K562 (cell line): Measurements from ENCODE around the gene OSBPL10. TPM values are rescaled to one million over a fixed set of nuclear protein-coding genes. Genes with fewer than 3 reads are reported as not detected.

Source experiments
- ATAC-seq: fragments of 200-7000 bp; cut with Tn5 transposase; 3 replicates; pipeline ENCODE4 v1.9.1; 2020; ENCODE audit warnings: moderate library complexity
- BruUV-seq: library from RNA; stranded (reverse); fragments of 400-500 nt; replicated peaks from 2 replicates; lab custom pipeline; 2021; lab: Mats Ljungman, UMichigan
- CTCF ChIA-PET: fragments of 300-600 bp; formaldehyde crosslinking; extraction: SDS; loops from one replicate; lab custom pipeline; 2021; ENCODE audit warnings: low intra/inter-chr PET ratio; lab: Yijun Ruan, JAX
- POLR2A ChIA-PET: fragments of 300-600, 350-650 bp; sonication (Branson Sonifier 250); formaldehyde crosslinking; extraction: SDS; loops from one replicate; lab custom pipeline; 2021; ENCODE audit warnings: antibody characterized with exemption, inconsistent platforms; lab: Yijun Ruan, JAX
- DNase-seq, 4 experiments: peaks; one replicate each; pipeline versions ENCODE4 v3.0.0 to v3.0.0-alpha.2; 2011 to 2018; ENCODE audit warnings: low spot score in 3 of 4, mixed read lengths in 3 of 4; ENCODE audit errors: extremely low read depth in 1 of 4
- FAIRE-seq: peaks from 2 replicates; lab custom pipeline; 2011; peaks lifted over from hg19 to GRCh38; lab: Jason Lieb, UNC
- H2AFZ ChIP-seq: 2 replicates; pipeline ENCODE4 v1.6.0; 2011; ENCODE audit warnings: low read depth, low read length, control low read depth, inconsistent platforms
- H3K27ac ChIP-seq: fragments of 200-600 bp; 3 replicates; pipeline ENCODE4 v1.8.0; 2011; ENCODE audit warnings: low read depth, mild to moderate bottlenecking, control low read depth, inconsistent platforms, low read length, moderate library complexity, mixed read lengths; ENCODE audit errors: extremely low read depth
- H3K27me3 ChIP-seq, 2 experiments: fragments of 300-600 bp in 1 of 2; 2 replicates in 1 of 2; 3 replicates in 1 of 2; pipeline versions ENCODE4 v1.6.0 to v1.8.0; 2011; ENCODE audit warnings: inconsistent platforms in 2 of 2, low read length in 2 of 2, mild to moderate bottlenecking in 1 of 2, mixed read lengths in 1 of 2, moderate library complexity in 1 of 2; ENCODE audit not compliant: control insufficient read depth in 2 of 2, insufficient read depth in 2 of 2
- H3K36me3 ChIP-seq: fragments of 300-600 bp; 3 replicates; pipeline ENCODE4 v1.8.0; 2011; ENCODE audit warnings: mild to moderate bottlenecking, low read length, inconsistent platforms; ENCODE audit not compliant: control insufficient read depth, insufficient read depth
- H3K4me1 ChIP-seq, 2 experiments: fragments of 200-600 bp in 1 of 2; replicated peaks in 1 of 2; 2 replicates in 1 of 2; 3 replicates in 1 of 2; pipeline versions ENCODE4 v1.5.1 to v1.8.0; 2011; ENCODE audit warnings: inconsistent platforms in 2 of 2, low read length in 2 of 2, mild to moderate bottlenecking in 1 of 2, mixed read lengths in 1 of 2, moderate library complexity in 1 of 2; ENCODE audit not compliant: control insufficient read depth in 2 of 2, insufficient read depth in 2 of 2
- H3K4me2 ChIP-seq: 2 replicates; pipeline ENCODE4 v1.6.1; 2011; ENCODE audit warnings: low read length, control low read depth, inconsistent platforms, mixed read lengths; ENCODE audit not compliant: insufficient read depth
- H3K4me3 ChIP-seq: fragments of 200-600 bp; sonication (generic), shearing (Covaris generic); 2 replicates; pipeline ENCODE4 v1.5.1; 2016; ENCODE audit warnings: control low read depth, inconsistent platforms
- H3K79me2 ChIP-seq: fragments of 200-600 bp; 3 replicates; pipeline ENCODE4 v1.8.0; 2011; ENCODE audit warnings: low read length, inconsistent platforms; ENCODE audit not compliant: control insufficient read depth, insufficient read depth
- H3K9ac ChIP-seq, 2 experiments: 2 replicates each; pipeline versions ENCODE4 v1.6.0 to v1.6.1; 2011; ENCODE audit warnings: low read depth in 2 of 2, low read length in 2 of 2, control low read depth in 1 of 2, inconsistent platforms in 1 of 2, mild to moderate bottlenecking in 1 of 2, mixed read lengths in 1 of 2; ENCODE audit not compliant: insufficient read depth in 1 of 2
- H3K9me1 ChIP-seq: one replicate; pipeline ENCODE4 v1.6.0; 2011; ENCODE audit warnings: inconsistent platforms, mild to moderate bottlenecking, low read length, moderate library complexity; ENCODE audit not compliant: control insufficient read depth, insufficient read depth
- H3K9me3 ChIP-seq: replicated peaks from 2 replicates; pipeline ENCODE4 v1.5.1; 2011; ENCODE audit warnings: low read depth, low read length, inconsistent platforms; ENCODE audit not compliant: control insufficient read depth, insufficient read depth
- H4K20me1 ChIP-seq: replicated peaks from 2 replicates; pipeline ENCODE4 v1.6.1; 2011; ENCODE audit warnings: low read length, inconsistent platforms, mixed read lengths; ENCODE audit not compliant: control insufficient read depth, insufficient read depth
- BRD4 ChIP-seq: fragments of 200-600 bp; sonication (generic); IDR thresholded peaks from 2 replicates; pipeline ENCODE4 v1.6.1; 2017; ENCODE audit warnings: inconsistent platforms
- E2F1 ChIP-seq: sonication (generic); formaldehyde crosslinking; IDR thresholded peaks from 2 replicates; pipeline ENCODE4 v1.8.1; 2023; ENCODE audit warnings: mild to moderate bottlenecking, missing genetic modification reagents, moderate library complexity
- ZBTB33 ChIP-seq: sonication (generic); formaldehyde crosslinking; IDR thresholded peaks from 2 replicates; pipeline ENCODE4 v1.8.1; 2023; ENCODE audit warnings: mild to moderate bottlenecking, missing genetic modification reagents
- ZNF143 ChIP-seq: sonication (generic); formaldehyde crosslinking; IDR thresholded peaks from 2 replicates; pipeline ENCODE4 v1.9.0; 2022; ENCODE audit warnings: mild to moderate bottlenecking, missing genetic modification reagents
- ZNF449 ChIP-seq: fragments of 250-450 bp; sonication (Bioruptor Pico); IDR thresholded peaks from 2 replicates; pipeline ENCODE4 v1.8.0; 2022; ENCODE audit warnings: moderate library complexity, mild to moderate bottlenecking, inconsistent platforms
- ZNF77 ChIP-seq: fragments of 250-450 bp; sonication (Bioruptor Pico); IDR thresholded peaks from 2 replicates; pipeline ENCODE4 v1.5.0; 2020
- WGBS: fragments of 100-300 bp; shearing (Covaris generic); methylation state at CpG from one replicate; pipeline ENCODE4 v1.1.6; 2016; ENCODE audit warnings: low coverage, mixed read lengths; ENCODE audit not compliant: insufficient coverage; ENCODE audit errors: missing lambda C conversion rate; 5-methylcytosine and 5-hydroxymethylcytosine counted together
- in situ Hi-C: fragments of 300-500 bp; cut with MboI; formaldehyde crosslinking; loops from 4 replicates; pipeline ENCODE4 v1.15.0; 2018; ENCODE audit warnings: inconsistent platforms, mixed read lengths
- intact Hi-C: fragments of 100-400 bp; cut with micrococcal nuclease; formaldehyde crosslinking; loops from 2 replicates; pipeline ENCODE4 v1.14.2; 2022
- polyA plus RNA-seq, 8 experiments: library from polyadenylated mRNA; depleted of rRNA in 4 of 8; stranded (reverse) in 5 of 8; unstranded in 3 of 8; fragments of >200 nt; fragmentation: Nextera tagmentation in 2 of 8; fragmentation: Illumina TruSeq in 1 of 8; extraction: Ambion mirVana in 2 of 8; extraction: Trizol in 1 of 8; gene quantifications; 2 replicates each; pipeline versions ENCODE4 v1.2.1 to v1.2.3, GENCODE V29; 2011 to 2014; ENCODE audit warnings: inconsistent platforms in 1 of 8, missing spikeins in 1 of 8
- total RNA-seq, 7 experiments: library from RNA; depleted of rRNA in 6 of 7; stranded (reverse); fragments of >200 nt in 6 of 7; fragmentation: Illumina TruSeq in 2 of 7; extraction: Trizol in 2 of 7; gene quantifications; 2 replicates each; pipeline versions ENCODE4 v1.2.1 to v1.2.3, GENCODE V29; 2011 to 2021; ENCODE audit warnings: low replicate concordance in 1 of 7

The OSBPL10 gene
- total and polyA plus RNA-seq, 9 of the 15 experiments (the other 6 are each of a cell fraction or from before 2014, with no cell fraction given) = 0.03 to 0.19 (median 0.14) TPM; not detected in 2

DNA sequence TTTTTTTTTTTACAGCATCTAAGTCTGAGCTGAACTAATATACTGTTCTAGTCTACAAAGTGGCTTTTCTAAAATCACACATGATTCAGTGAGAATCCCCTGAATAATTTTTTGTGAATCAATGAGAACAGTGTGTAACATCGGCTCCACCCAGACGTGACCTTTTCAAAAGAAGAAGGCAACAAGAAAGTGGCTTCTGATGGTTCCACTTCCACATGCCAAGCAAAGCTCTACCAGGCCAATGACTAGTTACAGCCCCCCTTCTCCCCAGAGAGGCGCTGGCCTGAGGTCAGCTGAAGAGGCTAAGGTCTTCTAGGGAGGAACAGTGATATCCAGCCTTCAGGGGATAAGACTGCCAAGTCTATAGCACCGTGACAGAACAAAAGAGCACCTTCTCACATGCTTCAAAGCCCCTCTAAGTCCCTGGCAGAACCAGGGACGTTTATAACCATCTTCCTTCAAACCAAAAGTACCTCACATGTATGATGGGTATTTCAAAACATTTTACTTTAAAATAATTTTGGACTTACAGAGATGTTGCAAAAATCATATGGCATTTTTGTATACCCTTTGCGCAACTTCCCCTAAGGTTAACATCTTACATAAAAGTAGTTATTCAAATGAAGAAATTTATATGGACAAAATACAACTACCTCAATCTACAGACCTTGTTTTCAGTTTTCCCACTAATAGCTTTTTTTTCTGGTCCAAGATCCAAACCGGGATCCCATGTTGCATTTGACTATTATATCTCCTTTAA, 177.9 kb downstream of the OSBPL10 start:
- Histone ChIP-seq H3K27ac (no peak overlapping the region), H3K9ac (no peak overlapping the region), H2AFZ (no peak overlapping the region), H3K4me1 (no peaks in the 10 kb centered on the region), H3K9me1 (no peaks in the 10 kb centered on the region), H3K4me3 (no peak overlapping the region), H3K4me2 (no peak overlapping the region), H3K27me3 (peaks cover 2 to 9% of the 10 kb centered on the region in 2 experiments; a peak in 2 of 5 replicates), H3K9me3 (no peaks in the 10 kb centered on the region), H3K79me2 (no peaks in the 10 kb centered on the region), H4K20me1 (no peaks in the 10 kb centered on the region), H3K36me3 (no peaks in the 10 kb centered on the region)
- intact Hi-C loops = no loop called here
- TF ChIP-seq ZNF449 (CRISPR knock-in tag) (no peak), E2F1 (CRISPR knock-in tag) (no peak), ZNF77 (CRISPR knock-in tag) (no peak), BRD4 (no peak), ZBTB33 (CRISPR knock-in tag) (no peak), ZNF143 (no peak)
- POLR2A ChIA-PET = interaction anchor here (1.0 kb wide), 1 partner anchor 11 kb away, joined by 4 read pairs; no protein-coding TSS in a partner anchor
- ATAC-seq (no peak), DNase-seq (no peak), FAIRE-seq (no peak)
- CTCF ChIA-PET = no interaction called here
- BruUV-seq = no TSS peak
- in situ Hi-C loops = no loop called here
- WGBS = 4% methylated on average over 7 of the region's 7 CpGs
